ENCODE data around the gene RAPGEF2. TPM values are rescaled to one million over a fixed set of nuclear protein-coding genes. Genes with fewer than 3 reads are reported as not detected.
A peak's percentile ranks its signal among the peaks of the same experiment; 100 is the strongest.

The RAPGEF2 gene
- total and polyA plus RNA-seq, 9 of the 15 experiments (the other 6 are each of a cell fraction or from before 2014, with no cell fraction given) = 3.1 to 32.6 (median 23.1) TPM

- TF ChIP-seq CHAMP1 (IDR thresholded peaks at IDR 0.05) (peak; percentile 73; the same call in 1 of the 2 replicates), MBD2 (IDR thresholded peaks at IDR 0.05; ENCODE audit: borderline replicate concordance, low read depth) (no peak), MXD1 (CRISPR knock-in tag; IDR thresholded peaks at IDR 0.05; ENCODE audit: borderline replicate concordance, poor library complexity, severe bottlenecking) (no peak), ZBTB40 (IDR thresholded peaks at IDR 0.05) (no peak; the same call in 1 of the 2 replicates), ZBTB40 (CRISPR knock-in tag; IDR thresholded peaks at IDR 0.05) (no peak), NUFIP1 (IDR thresholded peaks at IDR 0.05; ENCODE audit: partially characterized antibody) (no peak), SAFB2 (IDR thresholded peaks at IDR 0.05; ENCODE audit: borderline replicate concordance, low read depth, low read length, severe bottlenecking) (no peak), TAL1 (IDR thresholded peaks at IDR 0.05) (0 out of 2 replicates have a peak, but pooled peaks have one; percentile 30), ETS2 (tag; IDR thresholded peaks at IDR 0.05; ENCODE audit: borderline replicate concordance, poor library complexity, severe bottlenecking) (no peak), SNRNP70 (optimal IDR thresholded peaks at IDR 0.05; ENCODE audit: low read depth, low read length) (no peak), ELF4 (CRISPR knock-in tag; IDR thresholded peaks at IDR 0.05) (no peak), FOXK1 (CRISPR knock-in tag; IDR thresholded peaks at IDR 0.05; ENCODE audit: borderline replicate concordance) (no peak), ZNF507 (tag; conservative IDR thresholded peaks at IDR 0.05) (no peak), ILF3 (IDR thresholded peaks at IDR 0.05; ENCODE audit: borderline replicate concordance) (no peak), ZNF143 (CRISPR knock-in tag; IDR thresholded peaks at IDR 0.05) (no peak)
Measured at GRCh38 chr4:159175085-159175988, 72.5 kb downstream of the RAPGEF2 start (continued).
